Measurements from ENCODE around the gene TMEM163. TPM values are rescaled to one million over a fixed set of nuclear protein-coding genes. Genes with fewer than 3 reads are reported as not detected.

The TMEM163 gene
- total RNA-seq, 1 experiment from 2014 or later = 4.1 TPM

DNA sequence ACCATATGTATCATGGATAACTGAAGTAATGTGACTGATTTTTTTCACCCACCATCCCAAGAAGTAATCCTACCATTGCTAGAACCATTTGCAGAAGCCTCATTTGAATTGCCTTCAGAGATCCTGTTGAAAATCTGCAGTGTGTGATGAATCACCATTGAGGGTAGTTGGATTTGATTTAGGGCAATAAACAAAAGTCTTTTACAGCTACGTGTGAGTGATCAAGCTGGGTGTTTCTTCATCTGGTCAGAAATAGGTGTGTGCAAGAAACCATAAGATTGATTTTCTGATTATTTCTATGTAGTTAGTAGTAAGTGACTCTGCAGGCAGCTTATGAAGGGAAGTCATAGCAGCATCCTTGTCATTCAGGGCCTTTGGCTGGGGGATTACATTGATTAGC lies 305.4 kb downstream of the TMEM163 start:
- Mint-ChIP-seq H3K4me1 (ENCODE audit: low read depth, unreplicated experiment) (peaks cover 12% of the 10 kb centered on the region), H3K27ac (ENCODE audit: unreplicated experiment) (no peak overlapping the region), H3K27me3 (ENCODE audit: insufficient read depth, unreplicated experiment) (no peaks in the 10 kb centered on the region), H3K9me3 (ENCODE audit: unreplicated experiment) (no peaks in the 10 kb centered on the region), H3K4me3 (ENCODE audit: unreplicated experiment) (no peak overlapping the region), H3K36me3 (ENCODE audit: insufficient read depth, unreplicated experiment) (peaks cover 3% of the 10 kb centered on the region)
- DNase-seq = no peak
- peaks cover 7% of the 10 kb centered on the region for H3K4me1 ChIP-seq
- CTCF ChIA-PET = interaction anchor here (3.1 to 3.2 kb wide), 2 partner anchors 38 to 295 kb away, joined by 19 to 34 read pairs; no protein-coding TSS in a partner anchor
- H3K9me3 ChIP-seq = no peaks in the 10 kb centered on the region
- POLR2A ChIA-PET = no interaction called here
- H3K27me3 ChIP-seq (replicated peaks; ENCODE audit: control insufficient read depth, insufficient read depth, low read length) = no peaks in the 10 kb centered on the region
- TF ChIP-seq, protein P1, sequence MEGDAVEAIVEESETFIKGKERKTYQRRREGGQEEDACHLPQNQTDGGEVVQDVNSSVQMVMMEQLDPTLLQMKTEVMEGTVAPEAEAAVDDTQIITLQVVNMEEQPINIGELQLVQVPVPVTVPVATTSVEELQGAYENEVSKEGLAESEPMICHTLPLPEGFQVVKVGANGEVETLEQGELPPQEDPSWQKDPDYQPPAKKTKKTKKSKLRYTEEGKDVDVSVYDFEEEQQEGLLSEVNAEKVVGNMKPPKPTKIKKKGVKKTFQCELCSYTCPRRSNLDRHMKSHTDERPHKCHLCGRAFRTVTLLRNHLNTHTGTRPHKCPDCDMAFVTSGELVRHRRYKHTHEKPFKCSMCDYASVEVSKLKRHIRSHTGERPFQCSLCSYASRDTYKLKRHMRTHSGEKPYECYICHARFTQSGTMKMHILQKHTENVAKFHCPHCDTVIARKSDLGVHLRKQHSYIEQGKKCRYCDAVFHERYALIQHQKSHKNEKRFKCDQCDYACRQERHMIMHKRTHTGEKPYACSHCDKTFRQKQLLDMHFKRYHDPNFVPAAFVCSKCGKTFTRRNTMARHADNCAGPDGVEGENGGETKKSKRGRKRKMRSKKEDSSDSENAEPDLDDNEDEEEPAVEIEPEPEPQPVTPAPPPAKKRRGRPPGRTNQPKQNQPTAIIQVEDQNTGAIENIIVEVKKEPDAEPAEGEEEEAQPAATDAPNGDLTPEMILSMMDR (IDR thresholded peaks at IDR 0.05; ENCODE audit: insufficient read depth in 1 of 2, low read depth in 1 of 2, low read length in 1 of 2, severe bottlenecking in 1 of 2, unreplicated experiment in 1 of 2) = no peak
- BruUV-seq (replicated peaks) = no TSS peak
- intact Hi-C loops (cut with micrococcal nuclease; ENCODE audit: unreplicated experiment) = no loop called here
- no peak overlapping the region for H3K4me3 ChIP-seq (ENCODE audit: low read depth, low read length)
- no peaks in the 10 kb centered on the region for H3K36me3 ChIP-seq (ENCODE audit: control insufficient read depth, insufficient read depth, low read length)

DNA sequence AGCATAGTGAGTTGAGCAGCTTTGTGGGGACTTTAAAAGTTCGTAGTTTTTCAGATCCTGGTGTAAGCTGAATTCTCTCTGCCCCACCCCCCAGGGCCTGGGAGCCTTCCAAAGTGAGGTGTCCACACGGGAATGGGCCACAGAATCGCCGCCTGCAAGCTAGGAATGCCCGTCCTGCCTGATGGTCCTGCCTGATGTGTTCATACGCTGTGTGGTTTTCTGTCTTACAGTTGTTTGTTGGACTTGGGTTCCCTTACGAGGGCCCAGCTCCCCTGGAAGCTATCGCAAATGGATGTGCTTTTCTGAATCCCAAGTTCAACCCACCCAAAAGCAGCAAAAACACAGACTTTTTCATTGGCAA lies 306.2 kb downstream of the TMEM163 start:
- no peaks in the 10 kb centered on the region for H3K27me3 Mint-ChIP-seq (ENCODE audit: insufficient read depth, unreplicated experiment)
- Histone ChIP-seq H3K4me1 (peaks cover 7% of the 10 kb centered on the region), H3K9me3 (no peaks in the 10 kb centered on the region), H3K36me3 (ENCODE audit: control insufficient read depth, insufficient read depth, low read length) (no peaks in the 10 kb centered on the region), H3K4me3 (ENCODE audit: low read depth, low read length) (no peak overlapping the region), H3K27me3 (replicated peaks; ENCODE audit: control insufficient read depth, insufficient read depth, low read length) (no peaks in the 10 kb centered on the region)
- intact Hi-C loops (cut with micrococcal nuclease; ENCODE audit: unreplicated experiment) = loop anchor here (1.0 kb wide), 6 partner anchors 20 to 526 kb away; no protein-coding TSS in a partner anchor
- TF ChIP-seq, protein P1 (IDR thresholded peaks at IDR 0.05; ENCODE audit: insufficient read depth in 1 of 2, low read depth in 1 of 2, low read length in 1 of 2, severe bottlenecking in 1 of 2, unreplicated experiment in 1 of 2) = no peak
- no peaks in the 10 kb centered on the region for H3K9me3 Mint-ChIP-seq (ENCODE audit: unreplicated experiment)
- no peaks in the 10 kb centered on the region for H3K36me3 Mint-ChIP-seq (ENCODE audit: insufficient read depth, unreplicated experiment)
- ChIA-PET CTCF (interaction anchor here (1.1 to 3.2 kb wide), 11 partner anchors 11 to 526 kb away, joined by 3 to 34 read pairs (median 10); no protein-coding TSS in a partner anchor), POLR2A (no interaction called here)
- peaks cover 12% of the 10 kb centered on the region for H3K4me1 Mint-ChIP-seq (ENCODE audit: low read depth, unreplicated experiment)
- DNase-seq = no peak
- no peak overlapping the region for H3K27ac Mint-ChIP-seq (ENCODE audit: unreplicated experiment)
- BruUV-seq (replicated peaks) = no TSS peak
- H3K4me3 Mint-ChIP-seq (ENCODE audit: unreplicated experiment) = no peak overlapping the region

DNA sequence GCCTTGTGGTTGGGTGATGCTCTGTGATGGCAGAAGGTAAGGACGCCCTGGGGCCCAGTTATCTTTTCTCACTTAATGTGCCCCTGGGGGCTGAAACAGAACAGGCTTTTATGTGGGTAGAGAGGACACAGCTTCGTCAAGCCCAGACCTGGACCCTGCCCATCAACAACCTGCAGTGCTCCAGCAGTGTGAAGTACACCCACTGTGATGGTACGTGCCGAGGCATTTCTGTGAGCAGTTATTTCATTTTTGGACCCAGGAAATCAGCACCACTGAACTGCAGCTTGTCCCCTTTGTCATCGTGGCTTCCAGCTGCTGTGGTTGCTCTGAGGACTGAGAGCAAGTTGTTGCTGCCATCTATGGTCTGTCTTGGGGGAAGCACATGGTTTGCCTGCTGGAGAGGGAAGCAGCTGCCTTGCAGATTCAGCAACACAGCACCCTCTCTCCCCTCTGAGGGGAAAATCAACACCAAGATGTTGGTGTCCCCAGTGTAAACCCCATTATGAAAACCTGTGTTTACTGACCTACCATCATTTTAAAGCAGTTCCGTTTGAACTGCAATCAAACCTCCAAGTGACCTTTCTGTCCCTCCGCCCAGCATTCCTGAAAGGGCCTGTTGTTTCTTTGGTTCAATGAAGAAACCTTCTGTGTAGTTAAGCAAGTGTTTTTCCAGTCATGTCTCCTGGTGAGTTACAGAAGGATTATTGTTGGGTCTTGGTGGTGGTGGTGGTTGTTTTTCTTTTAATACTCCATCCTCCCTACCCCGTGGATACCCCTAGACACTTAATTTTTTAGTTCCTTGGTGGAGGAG lies 306.8 kb downstream of the TMEM163 start:
- no peak overlapping the region for H3K4me3 ChIP-seq (ENCODE audit: low read depth, low read length)
- no peaks in the 10 kb centered on the region for H3K9me3 ChIP-seq
- intact Hi-C loops (cut with micrococcal nuclease; ENCODE audit: unreplicated experiment) = loop anchor here (1.0 kb wide), 6 partner anchors 20 to 526 kb away; no protein-coding TSS in a partner anchor
- H3K27me3 Mint-ChIP-seq (ENCODE audit: insufficient read depth, unreplicated experiment) = no peaks in the 10 kb centered on the region
- H3K4me1 Mint-ChIP-seq (ENCODE audit: low read depth, unreplicated experiment) = peaks cover 12% of the 10 kb centered on the region
- TF ChIP-seq, protein P1 (IDR thresholded peaks at IDR 0.05; ENCODE audit: insufficient read depth in 1 of 2, low read depth in 1 of 2, low read length in 1 of 2, severe bottlenecking in 1 of 2, unreplicated experiment in 1 of 2) = peak; percentile 75 to 79
- CTCF ChIA-PET = interaction anchor here (0.8 to 3.2 kb wide), 18 partner anchors 8 to 527 kb away, joined by 3 to 34 read pairs (median 6); no protein-coding TSS in a partner anchor
- H3K36me3 ChIP-seq (ENCODE audit: control insufficient read depth, insufficient read depth, low read length) = no peaks in the 10 kb centered on the region
- no peaks in the 10 kb centered on the region for H3K36me3 Mint-ChIP-seq (ENCODE audit: insufficient read depth, unreplicated experiment)
- POLR2A ChIA-PET = no interaction called here
- no peak overlapping the region for H3K27ac Mint-ChIP-seq (ENCODE audit: unreplicated experiment)
- peaks cover 7% of the 10 kb centered on the region for H3K4me1 ChIP-seq
- peak; percentile 76 to 84 for DNase-seq
- no peaks in the 10 kb centered on the region for H3K27me3 ChIP-seq (replicated peaks; ENCODE audit: control insufficient read depth, insufficient read depth, low read length)
- no TSS peak for BruUV-seq (replicated peaks)
- H3K9me3 Mint-ChIP-seq (ENCODE audit: unreplicated experiment) = no peaks in the 10 kb centered on the region
- no peak overlapping the region for H3K4me3 Mint-ChIP-seq (ENCODE audit: unreplicated experiment)

Data from Caco-2 (cell line).